ENCODE measurements around the gene SRPRB.
A peak's percentile ranks its signal among the peaks of the same experiment; 100 is the strongest.

SRPRB gene

GRCh38 chr3:133805702-133806475, at the start of gene SRPRB:
SRPRB (plus strand) TSS chr3:133805815; CDS start chr3:133805849, 34 bp downstream.
- DNase-seq = peak; percentile 90
- in situ Hi-C loops (cut with MboI; ENCODE audit: low pct_unique_long_range_greater_than_20kb, low sequenced_read_pairs) = no loop called here

- DNase-seq = no peak
- in situ Hi-C loops (cut with MboI; ENCODE audit: low pct_unique_long_range_greater_than_20kb, low sequenced_read_pairs) = no loop called here
Measured at GRCh38 chr3:133756716-133757694, 48.6 kb upstream of the SRPRB start.

- DNase-seq = no peak
- in situ Hi-C loops (cut with MboI; ENCODE audit: low pct_unique_long_range_greater_than_20kb, low sequenced_read_pairs) = no loop called here
Measured at GRCh38 chr3:133757701-133758567, 47.7 kb upstream of the SRPRB start.

DNA sequence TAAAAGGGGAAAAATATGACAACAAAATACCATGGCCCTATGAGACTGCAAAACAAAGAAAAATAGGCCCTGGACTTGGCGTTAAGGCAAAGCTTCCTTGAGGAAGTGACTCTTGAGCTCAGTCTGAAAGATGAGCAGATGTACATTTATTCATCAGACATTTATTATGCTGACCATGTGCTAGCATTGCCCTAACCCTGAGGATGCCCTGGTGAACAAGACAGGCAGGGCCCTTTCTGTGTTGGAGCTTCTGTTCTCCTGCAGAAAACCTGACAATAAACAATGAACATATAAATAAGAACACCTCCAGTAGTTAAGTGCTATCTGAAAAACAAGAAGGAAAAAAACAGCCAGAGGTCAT, 47.1 kb upstream of the SRPRB start:
- in situ Hi-C loops (cut with MboI; ENCODE audit: low pct_unique_long_range_greater_than_20kb, low sequenced_read_pairs) = no loop called here
- DNase-seq = no peak

- no peak for DNase-seq
- in situ Hi-C loops (cut with MboI; ENCODE audit: low pct_unique_long_range_greater_than_20kb, low sequenced_read_pairs) = no loop called here
Measured at GRCh38 chr3:133758964-133759739, 46.5 kb upstream of the SRPRB start.

DNA sequence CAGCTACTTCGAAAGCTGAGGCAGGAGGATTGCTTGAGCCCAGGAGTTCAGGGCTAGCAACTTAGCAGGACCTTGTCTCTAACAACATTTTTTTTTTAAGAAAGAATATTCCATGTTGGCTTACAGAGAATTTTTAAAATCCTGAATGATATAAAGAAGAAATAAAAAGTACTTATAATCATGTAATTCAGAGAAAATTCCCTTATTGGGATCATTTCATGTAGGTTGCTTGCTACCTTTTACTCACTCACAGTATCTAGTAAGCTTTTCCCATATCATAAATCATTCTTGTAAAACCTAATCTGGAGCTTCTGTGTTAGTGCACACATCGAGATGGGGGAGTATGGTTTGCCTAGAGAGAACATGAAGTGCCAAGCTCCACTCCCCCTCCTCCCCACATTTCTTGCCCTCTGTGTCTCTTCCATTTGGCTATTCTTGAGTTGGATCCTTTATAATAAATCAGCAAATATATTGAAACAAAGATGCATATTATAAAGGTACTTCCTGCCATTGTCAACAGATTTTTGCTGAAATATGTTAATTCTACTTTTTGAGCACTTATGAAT, 45.8 kb upstream of the SRPRB start:
- DNase-seq = no peak
- in situ Hi-C loops (cut with MboI; ENCODE audit: low pct_unique_long_range_greater_than_20kb, low sequenced_read_pairs) = no loop called here

DNA sequence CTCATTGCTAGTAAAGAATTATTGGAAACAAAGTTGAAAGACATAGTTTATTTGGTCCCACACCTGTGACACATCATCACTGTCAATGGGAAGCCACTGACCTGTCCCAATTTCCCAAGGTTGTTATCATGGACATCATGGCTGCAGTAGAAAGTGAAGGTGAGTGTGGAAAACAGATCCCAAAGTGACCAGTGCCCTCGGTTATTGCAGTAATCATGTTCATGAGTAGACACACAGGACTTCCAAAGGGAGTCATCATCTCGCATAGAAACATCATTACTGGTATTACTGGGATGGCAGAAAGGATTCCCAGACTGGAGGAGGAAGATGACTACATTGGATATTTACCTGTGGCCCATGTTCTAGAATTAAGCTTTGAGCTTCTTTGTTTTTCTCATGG, 44.7 kb upstream of the SRPRB start:
- no peak for DNase-seq
- in situ Hi-C loops (cut with MboI; ENCODE audit: low pct_unique_long_range_greater_than_20kb, low sequenced_read_pairs) = no loop called here

GRCh38 chr3:133761605-133762484, 43.8 kb upstream of the SRPRB start:
- in situ Hi-C loops (cut with MboI; ENCODE audit: low pct_unique_long_range_greater_than_20kb, low sequenced_read_pairs) = no loop called here

GRCh38 chr3:133762539-133762938, 43.1 kb upstream of the SRPRB start:
- no peak for DNase-seq
- in situ Hi-C loops (cut with MboI; ENCODE audit: low pct_unique_long_range_greater_than_20kb, low sequenced_read_pairs) = no loop called here

More at GRCh38 chr3:133761605-133762484, 43.8 kb upstream of the SRPRB start:
- DNase-seq = no peak

GRCh38 chr3:133763797-133764683, 41.6 kb upstream of the SRPRB start:
- no peak for DNase-seq
- in situ Hi-C loops (cut with MboI; ENCODE audit: low pct_unique_long_range_greater_than_20kb, low sequenced_read_pairs) = no loop called here

DNA sequence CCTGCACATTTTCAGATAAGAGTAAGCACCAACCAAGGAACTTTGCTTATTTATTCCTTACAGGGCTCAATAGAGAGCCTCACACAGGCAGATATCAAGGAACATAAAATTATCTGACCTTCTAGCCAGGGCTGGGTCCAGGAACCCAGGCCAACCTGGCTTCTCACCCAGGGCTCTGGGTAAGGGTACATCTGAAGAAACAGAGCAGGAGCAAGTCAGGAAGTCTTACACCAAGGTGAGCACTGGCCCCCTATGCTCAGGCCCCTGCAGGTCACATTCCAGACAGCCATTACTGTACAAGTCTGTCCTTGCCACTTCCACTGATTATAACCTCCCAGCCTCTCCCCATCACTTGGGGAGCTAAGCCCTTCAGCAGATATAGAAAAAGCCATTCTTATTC, 40.4 kb upstream of the SRPRB start:
- DNase-seq = no peak
- in situ Hi-C loops (cut with MboI; ENCODE audit: low pct_unique_long_range_greater_than_20kb, low sequenced_read_pairs) = no loop called here

DNA sequence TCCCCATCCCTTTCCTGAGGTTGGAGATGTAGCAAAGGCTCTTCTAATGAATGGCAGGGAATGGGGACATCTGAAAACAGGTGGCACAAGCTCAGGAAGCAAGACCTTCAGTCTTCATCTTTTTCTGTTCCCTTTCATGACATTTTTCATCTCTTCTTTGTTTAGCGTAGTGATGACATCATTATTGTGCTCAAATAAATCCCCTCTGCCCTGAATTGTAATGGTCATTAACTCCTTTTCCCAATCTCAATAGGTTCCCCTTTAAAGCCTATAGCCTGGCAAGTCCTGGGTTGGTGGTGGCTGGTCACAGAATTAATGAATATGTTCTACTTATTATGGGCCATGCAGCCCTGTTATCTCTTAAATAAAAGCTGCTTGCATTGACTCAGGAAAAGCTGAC, 38.0 kb upstream of the SRPRB start:
- DNase-seq = no peak
- in situ Hi-C loops (cut with MboI; ENCODE audit: low pct_unique_long_range_greater_than_20kb, low sequenced_read_pairs) = no loop called here

DNA sequence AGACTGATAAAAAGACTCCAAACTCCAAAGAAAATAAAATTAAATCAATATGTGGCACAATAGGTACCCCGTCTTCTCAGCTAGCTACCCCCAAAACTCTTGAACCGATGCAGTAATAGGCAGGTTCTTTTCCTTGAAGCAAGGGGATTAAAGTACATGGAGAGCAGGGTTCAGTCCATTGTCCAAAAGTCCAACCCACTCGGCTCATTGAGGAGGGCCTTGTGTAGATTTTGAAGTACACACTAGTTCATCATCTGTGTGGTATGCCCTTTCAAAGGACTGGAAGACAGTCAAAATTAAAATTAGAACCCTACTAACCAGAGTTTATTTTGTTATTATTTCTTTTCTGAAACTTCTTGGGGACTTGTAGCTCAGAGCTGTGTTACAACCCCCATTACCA, 36.1 kb upstream of the SRPRB start:
- in situ Hi-C loops (cut with MboI; ENCODE audit: low pct_unique_long_range_greater_than_20kb, low sequenced_read_pairs) = no loop called here

DNA sequence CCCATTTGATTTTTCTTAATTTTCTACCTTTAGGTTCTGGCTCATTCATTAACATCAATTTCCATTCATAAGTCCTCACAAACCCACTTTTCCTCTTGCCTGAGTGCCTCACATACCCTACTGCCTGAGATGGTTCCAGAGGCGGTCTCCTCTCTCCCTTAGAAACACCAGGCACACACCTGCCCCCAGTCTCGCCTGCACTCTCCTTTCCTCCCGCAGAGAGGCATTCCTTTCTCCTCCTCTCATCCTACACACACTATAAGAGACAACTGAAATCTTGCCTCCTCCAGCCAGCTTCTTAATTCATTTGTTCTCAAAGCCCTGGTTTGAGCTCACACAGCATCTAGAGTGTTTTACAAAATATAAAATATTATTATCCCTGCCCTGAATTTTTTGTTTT, 31.9 kb upstream of the SRPRB start:
- no peak for DNase-seq
- in situ Hi-C loops (cut with MboI; ENCODE audit: low pct_unique_long_range_greater_than_20kb, low sequenced_read_pairs) = no loop called here

More for the DNA sequence above, 36.1 kb upstream of the SRPRB start:
- no peak for DNase-seq

DNA sequence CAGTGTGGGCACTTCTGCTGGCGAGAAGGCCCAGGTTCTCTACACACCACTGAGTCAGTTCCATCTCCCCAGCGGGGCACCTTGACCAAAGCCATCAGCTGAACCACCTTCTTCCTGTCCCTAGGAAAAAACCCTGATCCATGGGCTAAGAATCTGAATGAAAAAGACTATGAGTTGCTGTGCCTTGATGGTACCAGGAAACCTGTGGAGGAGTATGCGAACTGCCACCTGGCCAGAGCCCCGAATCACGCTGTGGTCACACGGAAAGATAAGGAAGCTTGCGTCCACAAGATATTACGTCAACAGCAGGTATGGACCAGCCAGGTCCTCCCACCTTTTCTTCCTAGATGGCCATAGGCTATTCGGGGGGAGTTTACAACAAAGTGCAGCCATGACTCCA, 30.3 kb upstream of the SRPRB start:
- in situ Hi-C loops (cut with MboI; ENCODE audit: low pct_unique_long_range_greater_than_20kb, low sequenced_read_pairs) = no loop called here
- DNase-seq = no peak

DNA sequence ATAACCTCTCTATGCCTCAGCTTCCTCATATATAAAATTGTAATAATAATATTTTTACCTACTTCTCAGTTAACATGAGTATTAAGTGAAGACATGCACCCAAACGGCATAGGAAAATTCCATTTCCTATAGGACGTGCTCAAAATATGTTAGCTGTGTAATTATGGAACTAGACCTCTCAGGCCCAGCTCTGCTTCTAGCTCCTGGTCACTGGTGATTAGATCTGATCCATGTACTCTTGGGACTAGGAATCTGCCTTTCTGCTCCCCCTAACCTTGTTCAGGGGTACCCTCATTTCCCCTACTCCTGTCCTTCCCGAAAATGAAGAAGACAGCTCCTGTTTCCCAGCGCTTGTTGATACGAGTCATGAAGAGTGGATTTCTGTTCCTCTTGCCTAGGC, 29.8 kb upstream of the SRPRB start:
- DNase-seq = no peak
- in situ Hi-C loops (cut with MboI; ENCODE audit: low pct_unique_long_range_greater_than_20kb, low sequenced_read_pairs) = no loop called here

Data from KBM-7 (cell line).